ENCODE measurements around the gene DNAJB6.

DNAJB6 gene

DNA sequence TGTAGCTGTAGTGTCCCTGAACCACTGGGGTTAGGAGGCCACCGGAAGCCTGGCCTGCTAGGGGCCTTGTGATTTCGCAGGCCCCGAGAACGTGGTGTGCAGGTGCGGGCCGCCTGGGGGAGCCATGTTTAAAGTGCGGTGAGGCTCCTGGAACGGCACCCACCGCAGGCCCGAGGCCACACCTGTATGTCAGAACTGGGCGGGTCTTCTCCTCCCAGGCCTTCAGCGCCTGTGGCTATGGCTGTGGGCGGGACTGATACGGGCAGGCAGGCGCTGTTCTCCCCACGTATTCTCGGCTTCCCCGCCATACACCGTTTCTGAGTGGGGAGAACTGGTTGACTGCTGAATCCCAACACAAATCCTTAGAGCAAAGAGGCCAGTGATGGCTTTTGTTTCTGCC, 74.8 kb downstream of the DNAJB6 start:
- no peak for DNase-seq

DNA sequence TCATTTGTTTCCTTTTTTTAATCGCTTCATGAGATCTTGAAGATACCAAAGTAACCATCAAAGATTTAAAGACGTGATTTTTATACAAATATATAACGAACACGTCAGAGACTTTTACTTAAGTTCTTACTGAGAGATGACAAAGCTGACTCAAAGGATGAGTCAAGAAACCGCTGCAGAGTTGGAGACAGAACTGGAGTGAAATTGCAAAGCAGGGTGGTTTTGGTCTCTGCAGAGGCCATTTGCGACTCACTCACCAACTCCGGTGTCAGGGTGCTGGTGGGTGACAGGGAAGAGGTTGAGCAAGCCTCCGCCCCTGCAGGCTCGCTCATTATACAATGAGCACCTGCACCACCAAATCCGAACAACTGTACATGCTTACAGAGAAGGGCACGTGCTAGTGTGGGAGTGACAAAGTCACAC, 75.2 kb downstream of the DNAJB6 start:
- no peak for DNase-seq

DNA sequence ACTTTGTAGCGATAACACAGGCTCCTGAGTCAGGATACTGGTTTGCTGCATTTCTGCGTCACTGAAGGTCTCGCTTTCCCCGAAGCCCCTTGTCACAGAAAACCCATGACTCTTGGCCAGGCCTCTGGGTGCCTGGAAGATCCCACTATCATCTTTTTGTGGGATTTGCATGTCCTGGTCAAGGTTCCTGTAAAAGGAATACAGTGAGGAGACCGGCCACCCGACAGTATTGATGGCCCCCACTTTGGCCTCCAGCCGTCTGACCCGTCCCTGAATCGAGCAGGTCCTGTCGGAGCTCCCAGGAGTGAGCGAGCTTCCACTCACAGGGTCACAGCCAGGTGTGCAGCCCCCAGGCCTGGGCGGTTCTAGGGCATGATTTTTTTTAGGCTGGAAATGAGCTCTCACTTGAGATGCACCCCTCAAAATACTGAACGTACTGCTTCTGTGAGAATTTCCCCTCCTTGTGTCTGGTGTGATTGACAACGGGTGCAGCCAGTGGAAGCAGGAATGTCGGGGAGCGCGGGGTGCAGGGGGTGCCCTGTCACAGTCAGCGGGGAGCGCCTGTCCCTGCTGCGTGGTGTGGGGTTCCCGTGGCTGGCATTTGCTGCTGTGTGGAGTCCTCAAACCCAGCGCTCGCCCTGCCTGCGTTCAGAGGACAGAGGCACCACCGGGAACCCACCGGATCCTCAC, 75.8 kb downstream of the DNAJB6 start:
- DNase-seq, result no peak

DNA sequence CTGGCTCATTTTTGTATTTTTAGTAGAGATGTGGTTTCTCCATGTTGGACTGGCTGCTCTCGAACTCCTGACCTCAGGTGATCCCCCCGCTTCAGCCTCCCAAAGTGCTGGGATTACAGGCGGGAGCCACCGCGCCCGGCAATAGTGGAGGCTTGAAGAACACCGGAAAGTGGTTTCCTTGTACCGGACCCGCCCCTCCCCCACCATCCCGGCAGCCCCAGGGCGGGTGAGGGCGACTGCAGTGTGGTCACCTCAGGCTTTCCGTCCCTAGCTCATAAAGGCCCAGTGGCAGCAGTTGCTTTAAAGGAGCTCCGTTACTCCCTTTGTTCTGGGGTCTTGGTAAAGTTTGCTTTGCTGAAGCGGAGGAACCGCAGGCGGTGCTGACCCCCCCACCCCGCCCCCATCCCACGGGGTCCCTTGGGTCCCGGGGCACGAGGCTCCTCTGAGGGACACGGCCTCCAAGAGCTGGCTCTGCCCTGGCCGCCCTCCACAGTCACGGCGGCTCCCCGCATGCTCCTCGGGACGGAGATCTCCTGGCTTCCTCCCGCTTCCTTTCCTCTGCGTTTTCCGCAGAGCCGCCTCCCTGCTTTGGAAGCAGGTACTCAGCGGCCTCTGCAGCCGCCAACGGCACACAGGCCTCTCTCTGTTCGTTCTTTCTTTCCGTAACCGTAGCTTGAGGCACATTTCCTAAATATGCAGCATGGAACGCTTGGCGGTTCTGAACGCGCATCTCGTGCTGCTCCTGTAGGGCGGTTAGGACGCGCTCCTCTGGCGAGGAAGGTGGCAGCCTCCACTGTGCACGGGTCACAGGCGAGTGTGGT, 77.3 kb downstream of the DNAJB6 start:
- no peak for DNase-seq

DNA sequence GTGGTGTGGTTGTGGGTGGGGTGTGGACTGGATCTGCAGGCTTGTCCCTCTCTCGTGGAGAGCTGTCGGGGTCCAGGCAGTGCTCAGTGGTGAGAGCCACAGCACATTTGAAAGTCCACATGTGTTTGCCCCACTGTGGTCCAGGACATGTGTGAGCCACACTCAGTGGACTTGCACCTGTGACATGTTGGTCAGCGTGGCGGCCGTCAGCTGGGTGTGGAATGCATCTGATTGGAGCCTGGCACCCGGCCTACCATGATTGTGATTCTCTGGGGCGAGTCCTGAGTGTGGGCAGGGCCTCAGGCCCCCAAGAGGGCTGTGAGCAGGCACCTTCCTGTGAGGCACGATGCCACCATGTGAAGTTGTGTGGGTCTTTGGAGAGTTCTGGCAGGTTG, 77.9 kb downstream of the DNAJB6 start:
- no peak for DNase-seq

DNA sequence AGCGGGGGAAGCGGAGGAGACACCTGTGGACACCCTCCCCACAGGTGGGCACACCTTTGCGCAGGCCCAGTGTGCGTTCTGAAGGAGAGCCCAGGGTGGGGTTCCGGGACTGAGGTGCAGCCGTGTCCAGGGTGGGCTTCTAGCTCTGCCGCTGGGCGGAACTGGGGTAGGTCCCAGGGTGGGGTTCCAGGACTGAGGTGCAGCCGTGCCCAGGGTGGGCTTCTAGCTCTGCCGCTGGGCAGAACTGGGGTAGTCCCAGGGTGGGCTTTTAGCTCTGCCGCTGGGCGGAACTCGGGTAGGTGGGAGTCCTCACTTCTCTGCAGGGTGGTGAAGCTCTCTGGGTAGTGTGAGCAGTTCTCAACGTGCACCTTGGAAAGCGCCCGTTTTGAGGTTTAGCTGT, 78.7 kb downstream of the DNAJB6 start:
- no peak for DNase-seq

DNA sequence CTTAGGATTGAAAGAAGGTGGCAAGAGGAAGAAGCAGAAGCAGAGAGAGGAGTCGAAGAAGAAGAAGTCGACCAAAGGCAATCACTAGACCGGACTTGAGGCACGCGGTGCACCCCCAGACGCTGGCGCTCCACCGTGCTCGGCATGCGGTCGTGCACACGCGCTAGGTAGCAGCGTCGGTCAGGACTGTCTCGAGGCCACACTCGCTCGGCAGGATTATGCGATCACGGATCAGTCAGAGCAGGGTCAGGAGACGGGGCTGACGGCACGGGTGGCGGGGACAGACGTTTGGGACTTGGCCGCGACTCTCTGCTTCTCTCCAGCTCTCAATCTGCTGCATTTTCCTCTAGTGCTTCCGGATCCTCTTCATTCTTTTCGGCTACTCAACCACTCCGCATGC, 79.2 kb downstream of the DNAJB6 start:
- no peak for DNase-seq

DNA sequence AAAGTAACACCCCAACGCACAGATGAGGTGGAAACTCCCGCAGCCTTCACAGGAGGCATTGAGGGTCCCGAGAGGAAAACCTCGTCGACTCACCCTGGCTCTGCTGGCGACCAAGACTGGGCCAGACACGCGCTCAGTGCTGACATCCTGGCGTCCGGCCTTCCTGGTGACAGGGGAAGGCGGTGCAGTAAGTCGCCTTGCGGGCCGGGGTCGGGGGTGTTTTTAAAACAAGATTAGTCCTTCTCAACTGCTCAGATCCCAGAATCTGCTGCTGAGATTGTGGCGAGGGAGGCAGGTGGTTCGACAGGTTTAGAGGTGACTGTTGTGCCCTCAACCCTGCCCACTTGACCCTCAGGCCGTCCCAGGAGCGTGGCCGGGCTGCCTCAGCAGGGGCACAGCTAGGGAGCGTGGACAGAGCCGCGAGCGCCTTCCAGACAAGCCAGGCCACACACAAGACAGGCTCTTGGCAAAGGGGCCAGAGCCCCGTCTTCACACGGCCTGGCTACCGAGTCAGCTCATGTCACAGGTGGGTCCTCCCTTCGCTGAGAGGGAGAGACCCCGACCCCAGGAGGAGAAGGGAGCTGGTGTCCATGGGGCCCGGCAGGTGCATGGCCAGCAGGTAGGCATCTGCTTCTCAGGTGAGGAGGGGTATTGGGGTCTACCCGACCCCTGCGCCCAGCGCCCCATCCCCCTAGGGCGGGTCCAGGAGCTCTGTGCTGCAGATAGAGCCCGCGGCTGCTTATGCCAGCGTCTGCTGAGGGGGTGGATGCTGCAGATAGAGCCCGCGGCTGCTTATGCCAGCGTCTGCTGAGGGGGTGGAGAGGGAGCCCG, 81.6 kb downstream of the DNAJB6 start:
- DNase-seq, result no peak

DNA sequence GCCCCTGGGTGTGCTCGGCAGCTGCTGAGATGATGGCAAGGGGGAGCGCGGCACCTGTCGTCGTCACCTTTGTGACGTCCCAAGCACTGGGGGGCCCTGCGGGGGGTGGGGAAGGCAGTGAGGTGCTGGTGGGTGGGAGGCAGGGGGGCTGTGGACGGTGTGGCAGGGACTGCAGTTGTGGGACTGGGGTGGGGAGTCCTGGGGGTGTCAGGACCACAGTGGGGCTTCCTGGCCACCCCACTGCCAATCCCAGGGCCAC, 82.2 kb downstream of the DNAJB6 start:
- DNase-seq, result no peak

DNA sequence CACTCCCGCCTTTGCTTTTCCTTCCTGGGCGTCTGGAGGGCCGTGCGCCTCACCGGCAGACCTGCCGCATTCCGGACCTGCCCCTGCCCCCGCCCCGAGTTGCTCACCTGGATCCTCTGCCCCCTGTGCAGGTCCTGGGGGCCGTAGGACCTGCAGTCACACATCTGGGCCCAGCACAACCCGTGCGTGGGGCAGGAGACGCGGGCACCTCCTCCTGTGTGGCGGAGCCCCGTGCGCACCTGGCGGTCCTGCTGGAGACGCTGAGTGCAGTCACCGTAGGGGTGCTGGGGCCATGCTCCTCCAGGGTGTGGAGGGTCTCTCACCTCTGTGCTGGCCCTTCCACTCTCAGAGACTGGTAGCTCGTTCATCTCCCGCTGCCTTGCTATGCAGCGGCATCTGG, 85.5 kb downstream of the DNAJB6 start:
- no peak for DNase-seq

DNA sequence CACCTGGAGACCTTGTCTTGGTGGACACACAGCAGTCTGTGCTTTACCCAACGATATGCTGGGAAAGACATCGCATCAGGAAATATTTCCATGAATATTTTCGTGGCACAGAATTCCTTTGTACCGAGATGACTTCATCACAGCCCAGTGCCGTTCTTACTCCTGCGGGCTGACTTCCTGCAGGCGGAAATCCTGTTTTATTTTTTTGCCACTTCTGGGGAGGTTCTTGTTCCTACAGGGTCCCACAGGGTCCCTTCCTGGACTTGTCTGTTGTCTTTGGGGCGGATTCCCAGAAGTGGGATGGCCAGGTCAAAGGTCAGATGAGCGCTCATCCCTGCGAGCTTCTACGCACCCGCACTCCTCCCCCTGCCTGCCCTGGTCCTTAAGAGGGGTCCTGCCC, 86.5 kb downstream of the DNAJB6 start:
- no peak for DNase-seq

DNA sequence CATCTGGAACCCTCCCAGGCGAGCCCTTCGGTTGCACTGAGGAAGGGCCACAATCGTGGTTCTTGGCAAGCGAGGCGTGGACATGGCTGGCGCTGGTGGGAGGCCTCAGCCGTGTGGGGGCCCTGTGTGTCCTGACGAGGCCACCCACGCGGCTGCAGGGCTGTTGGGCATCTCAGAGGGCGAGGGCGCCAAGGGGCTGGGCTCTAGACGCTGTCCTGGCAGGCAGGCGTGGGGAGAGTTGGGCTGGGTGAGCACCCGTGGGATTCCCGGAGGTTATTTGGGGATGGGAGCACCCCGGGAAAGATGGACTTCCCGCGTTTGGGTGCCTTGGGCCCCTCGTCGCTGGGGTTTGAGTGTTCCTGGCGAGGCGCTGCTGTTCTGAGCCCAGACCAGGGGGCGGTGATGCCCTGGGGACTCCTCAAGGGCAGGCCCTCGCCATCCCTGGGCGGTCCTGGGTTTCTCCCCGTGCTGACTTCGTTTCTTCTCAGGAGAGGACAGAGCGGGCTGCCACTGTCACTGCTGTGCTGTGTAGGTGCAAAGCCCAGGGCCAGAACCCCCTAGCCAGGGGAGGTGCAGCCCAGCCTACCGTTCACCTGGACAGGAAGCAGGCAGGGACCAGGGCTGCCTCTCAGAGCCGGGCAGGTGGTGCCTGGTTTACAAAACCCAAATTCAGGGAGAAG, 87.2 kb downstream of the DNAJB6 start:
- no peak for DNase-seq

DNA sequence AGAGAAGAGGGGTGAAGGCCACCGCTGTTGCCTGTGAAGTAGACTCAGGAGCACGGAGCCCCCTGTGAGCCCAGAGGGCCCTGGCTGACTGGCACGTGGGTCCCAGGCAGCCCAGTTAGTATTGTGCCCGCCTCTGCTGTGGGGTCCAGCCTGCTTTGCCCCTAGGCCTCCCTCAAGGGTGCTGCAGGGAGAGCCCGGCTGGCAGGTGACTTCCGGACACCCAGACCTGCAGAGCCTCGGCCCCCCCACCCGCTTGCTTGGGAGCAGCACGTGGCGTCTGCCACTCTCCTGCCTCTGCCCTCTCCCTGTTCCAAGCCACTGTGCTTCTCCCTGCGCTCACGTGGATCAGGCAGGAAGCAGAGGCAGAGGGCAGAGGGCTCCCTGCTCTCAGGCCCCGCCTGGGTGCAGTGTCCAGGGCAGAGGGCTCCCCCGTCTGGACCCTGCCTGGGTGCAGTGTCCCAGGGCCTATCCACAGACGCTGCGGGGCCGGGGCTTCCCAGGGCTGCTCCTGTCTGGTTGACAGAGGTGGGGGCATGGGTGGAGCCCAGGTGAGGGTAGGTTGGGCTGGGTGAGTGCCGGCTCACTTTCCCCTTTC, 88.4 kb downstream of the DNAJB6 start:
- DNase-seq, result no peak

DNA sequence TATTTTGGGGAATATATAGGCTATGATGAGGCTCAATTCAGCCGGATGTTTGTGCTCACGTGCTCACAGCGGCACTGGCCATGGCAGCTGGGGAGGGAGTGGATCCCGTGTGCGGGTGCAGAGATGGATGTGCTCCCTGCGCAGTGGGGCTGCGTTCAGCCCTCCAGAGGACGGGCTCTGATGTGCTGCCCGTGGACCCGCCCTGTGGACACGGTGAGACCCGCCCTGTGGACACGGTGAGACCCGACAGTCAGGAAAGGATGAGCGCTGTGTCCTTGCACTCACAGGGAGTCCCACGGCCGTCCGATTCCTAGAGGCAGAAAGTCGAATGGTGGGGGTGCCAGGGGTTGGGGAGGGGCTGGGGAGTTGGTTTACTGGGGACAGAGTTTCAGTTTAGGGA, 89.0 kb downstream of the DNAJB6 start:
- no peak for DNase-seq

DNA sequence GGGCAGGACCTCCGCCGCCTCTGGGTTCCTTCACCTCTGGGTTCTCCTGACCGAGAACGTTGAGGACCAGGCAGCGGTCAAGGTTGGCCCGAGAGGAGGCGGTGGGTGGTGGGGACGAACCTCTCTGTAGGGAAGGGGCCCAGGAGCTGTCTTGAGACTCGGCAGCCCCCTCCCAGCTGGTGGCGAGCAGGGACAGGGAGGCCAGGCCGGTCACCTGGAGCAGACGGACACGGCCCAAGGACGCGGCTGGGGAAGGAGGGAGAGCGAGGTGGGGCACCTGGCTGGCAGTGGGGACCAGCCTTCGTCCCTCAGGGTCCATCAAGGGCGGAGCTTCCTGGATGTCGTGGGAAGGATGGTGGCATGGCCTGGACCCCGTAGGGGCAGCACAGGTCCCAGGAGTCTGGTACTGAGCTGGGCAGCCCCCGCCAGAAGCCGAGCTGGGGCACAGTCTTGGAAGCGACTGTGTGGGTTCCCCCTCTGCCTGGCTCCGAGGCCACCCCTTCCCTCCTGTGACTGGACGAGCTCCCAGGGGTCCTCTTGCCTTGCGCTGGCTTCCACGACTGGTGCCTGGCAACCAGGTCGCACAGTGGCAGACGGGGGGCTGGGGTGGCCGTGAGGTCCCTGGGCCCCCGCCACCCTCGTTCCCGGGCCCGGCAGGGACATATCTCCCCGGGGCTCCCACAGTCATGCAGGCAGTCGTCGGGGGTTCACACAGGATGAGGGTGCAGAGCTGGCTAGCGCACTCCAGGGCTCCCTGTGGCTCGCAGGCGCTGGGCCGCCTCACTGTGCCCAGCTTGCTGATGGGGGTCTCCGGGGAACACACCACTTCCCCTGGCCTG, 89.9 kb downstream of the DNAJB6 start:
- DNase-seq, result no peak

DNA sequence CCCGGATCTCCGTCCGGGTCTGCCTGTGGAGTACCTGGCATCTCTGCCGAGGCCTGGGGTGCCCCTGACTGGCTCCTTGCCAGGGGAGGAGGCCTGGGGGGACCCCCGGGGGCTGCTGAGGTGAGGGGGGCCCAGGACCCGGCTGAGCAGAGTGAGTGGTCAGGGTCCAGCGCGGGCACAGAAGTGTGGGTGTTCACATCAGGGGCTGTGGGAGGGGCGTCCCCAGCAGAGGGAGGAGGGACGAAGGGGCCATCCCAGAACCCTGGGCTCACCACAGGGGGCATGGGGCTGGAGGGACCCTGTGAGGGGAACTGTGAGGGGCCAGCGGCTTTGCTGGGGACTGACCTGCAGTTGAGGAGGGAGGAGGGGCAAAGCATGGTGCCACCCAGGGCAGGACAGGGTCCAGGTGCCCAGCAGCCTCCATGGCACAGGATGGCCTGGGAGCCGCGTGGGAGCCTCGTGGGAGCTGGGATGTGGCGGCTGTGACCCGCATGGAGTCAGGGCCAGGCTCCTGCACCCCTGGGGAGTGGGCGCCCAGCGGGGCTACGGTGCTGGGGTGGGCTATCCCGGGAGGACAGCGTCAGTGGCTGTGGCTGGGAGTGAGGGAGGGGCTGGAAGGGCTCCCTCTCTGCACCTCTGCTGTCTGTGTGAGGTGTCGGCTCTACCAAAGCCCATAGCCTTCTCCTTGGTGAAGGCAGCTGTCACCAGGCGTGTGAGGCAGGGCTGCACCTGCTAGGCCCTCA, 91.2 kb downstream of the DNAJB6 start:
- no peak for DNase-seq

DNA sequence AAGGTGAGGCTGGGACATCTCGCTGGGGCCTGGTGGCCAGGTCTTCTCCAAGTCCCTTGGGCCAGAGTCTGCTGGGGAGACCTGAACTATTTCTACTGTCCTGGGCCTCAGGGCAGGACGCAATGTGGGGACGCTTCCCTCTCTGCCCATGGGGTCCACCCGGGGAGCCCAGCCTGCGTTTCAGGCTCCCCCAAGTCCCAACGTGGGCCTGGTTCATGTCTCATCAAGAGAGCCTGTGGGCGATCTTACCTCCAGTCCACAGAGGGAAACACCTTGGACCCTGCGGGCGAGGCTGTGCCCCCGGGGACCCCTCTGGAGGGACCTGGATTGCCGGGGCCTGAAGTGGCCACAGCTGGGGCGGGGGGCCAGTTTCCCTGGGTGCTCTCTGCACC, 91.7 kb downstream of the DNAJB6 start:
- no peak for DNase-seq

DNA sequence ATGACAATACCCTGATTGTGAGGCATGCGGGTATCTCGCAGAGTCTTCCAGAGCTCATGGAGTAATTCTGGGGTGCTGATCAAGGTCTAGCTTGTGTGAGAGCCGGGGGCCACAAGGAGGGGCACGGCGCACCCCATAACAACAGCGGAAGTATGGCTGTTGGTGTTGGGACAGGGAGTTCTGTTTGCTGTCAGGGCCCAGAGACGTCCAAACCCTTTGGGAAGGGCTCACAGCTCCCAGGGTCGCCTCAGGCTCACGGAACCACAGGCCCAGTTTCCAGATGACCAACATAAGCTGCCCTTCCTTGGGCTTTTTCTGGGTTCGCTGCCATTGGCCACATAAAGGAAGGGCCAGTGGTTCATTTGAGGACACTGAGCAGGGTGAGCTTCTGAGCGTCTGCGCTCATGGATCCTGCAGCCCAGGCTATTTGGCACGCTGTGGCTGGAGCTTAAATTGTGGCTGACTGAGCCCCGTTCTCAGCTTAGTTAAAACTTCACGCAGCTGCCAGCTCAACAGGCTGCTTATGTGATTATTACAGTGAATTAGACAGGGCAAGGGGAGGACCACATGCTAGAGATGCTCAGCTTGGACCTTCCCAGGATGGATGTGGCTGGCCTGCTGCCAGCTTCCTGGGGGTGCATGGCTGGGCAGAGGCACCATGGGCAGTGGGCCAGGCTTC, 92.3 kb downstream of the DNAJB6 start:
- no peak for DNase-seq

DNA sequence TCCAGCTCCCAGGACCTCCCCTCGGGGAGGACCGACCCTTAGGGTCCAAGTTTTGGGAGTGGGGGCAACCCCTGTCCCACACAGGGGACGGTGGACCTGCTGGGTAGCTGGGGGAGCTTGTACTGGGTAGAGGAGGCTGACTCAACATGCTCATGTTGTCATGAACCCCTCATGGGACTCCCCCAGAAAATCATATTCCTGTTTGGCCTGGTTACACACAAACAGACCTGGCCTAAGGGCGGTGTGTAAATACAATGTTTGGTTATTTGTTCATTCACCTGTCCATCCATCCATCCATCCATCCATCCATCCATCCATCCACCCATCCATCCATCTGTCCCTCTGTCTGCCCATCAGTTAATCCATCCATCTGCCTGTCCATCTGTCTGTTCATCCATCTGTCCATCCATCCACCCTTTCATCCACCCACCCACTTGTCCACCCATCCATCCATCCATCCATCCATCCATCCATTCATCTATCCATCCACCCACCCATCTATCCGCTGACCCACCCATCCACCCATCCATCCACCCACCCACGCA, 92.9 kb downstream of the DNAJB6 start:
- no peak for DNase-seq

DNA sequence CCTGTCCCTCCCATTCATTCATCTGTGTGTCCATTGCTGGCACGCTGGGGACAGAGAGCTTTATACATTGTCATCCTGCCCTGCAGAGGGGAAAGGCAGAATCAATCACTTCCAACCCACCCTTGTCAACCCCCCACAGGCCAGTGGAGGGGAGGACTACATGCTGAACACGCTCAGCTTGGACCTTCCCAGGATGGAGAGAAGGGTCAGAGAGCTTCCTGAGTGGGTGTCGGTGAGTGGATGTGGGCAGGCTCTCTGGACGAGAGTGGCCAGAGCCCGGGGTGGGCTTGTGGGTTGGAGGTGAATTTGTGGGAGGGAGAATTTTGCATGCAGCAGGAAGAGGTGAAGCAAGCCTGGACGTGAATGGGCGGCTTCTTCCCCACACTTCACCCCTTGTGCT, 93.9 kb downstream of the DNAJB6 start:
- no peak for DNase-seq

Measured in NCI-H748 treated with DMSO at 0.1 percent for 48 hours (cell line).